HG02852 (cell line): ENCODE results near the gene FMOD.
A peak's percentile ranks its signal among the peaks of the same experiment; 100 is the strongest.

Experiments used
- ATAC-seq: cut with Tn5 transposase; IDR thresholded peaks from one replicate; pipeline ENCODE4 v1.9.1; 2021; ENCODE audit warnings: mild to moderate bottlenecking, moderate library complexity; ENCODE audit not compliant: unreplicated experiment

The FMOD gene

DNA sequence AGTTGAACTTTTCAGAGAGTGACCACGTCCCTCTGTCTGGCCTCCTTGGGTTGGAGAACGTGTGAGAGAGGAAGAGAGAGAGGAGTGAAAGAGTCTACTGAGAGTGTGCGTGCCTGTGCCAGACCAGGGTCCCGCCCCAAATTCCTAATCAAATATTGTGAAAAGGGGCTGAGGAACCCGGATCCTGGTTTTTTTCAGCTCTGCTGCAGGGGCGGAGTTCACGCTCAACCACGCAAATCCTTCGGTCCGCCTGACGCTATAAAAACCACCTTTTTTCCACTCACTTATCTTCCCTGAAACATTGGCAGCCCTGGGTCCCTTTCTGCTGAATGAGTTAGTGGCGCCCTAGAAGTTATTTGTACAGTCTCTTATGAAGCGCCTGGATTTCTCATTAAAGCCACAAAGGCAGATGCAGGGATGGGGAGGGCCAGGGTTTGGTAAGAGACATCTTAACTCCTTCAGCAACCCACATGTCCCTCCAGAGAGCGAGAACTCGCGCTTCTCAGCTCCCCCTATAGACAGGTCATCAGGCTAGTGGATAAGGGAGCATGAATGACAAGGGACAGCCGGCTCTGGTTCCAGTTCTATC lies at the start of gene FMOD:
Gene FMOD, minus strand, starts transcription at position 86 of the 589 bp plus-strand sequence. CDS start 2,852 bp downstream, outside the sequence.
- no peak for ATAC-seq

- ATAC-seq: no peak
Observed at GRCh38 chr1:203396595-203397194, 45.8 kb upstream of the FMOD start.

- no peak for ATAC-seq
Observed at GRCh38 chr1:203395751-203396150, 44.8 kb upstream of the FMOD start.

- ATAC-seq: no peak
Observed at GRCh38 chr1:203390298-203390697, 39.4 kb upstream of the FMOD start.

DNA sequence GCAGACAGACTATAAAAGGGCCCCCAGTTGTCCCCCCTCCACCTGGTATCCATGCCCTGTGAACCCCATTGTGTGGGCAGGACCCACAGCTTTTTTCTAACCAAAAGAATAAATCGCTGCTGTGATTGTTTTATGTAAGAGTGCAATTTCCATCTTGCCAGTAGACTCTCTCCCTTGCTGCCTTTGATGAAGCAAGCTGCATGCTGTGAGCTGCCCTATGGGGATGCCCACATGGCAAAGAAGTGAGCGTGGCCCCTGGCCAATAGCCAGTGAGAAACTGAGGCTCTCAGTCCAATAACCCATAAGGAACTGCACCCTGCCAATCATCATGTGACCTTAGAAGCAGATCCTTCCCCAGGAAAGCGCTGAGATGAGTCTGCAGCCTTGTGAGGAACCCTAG lies 37.8 kb upstream of the FMOD start:
- ATAC-seq: no peak

DNA sequence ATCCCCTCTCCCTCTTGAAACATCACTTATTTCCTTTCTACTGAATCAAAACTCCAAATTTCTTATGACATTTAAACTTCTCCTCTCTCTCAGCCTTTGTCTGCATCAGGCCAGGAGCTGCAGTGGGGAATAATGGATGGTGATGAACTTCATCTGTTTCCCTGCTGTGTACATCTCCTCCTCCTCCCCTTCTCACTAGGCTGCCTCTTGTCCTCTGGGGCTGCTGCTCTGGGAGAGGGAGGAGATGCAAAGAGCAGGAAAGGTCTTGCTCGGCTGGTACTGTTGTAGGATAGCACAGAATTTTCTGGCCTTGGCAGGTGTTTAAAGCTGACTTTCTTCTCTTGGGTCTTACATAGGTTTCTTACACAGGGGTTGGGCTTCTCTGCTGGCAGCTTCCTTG lies 31.1 kb upstream of the FMOD start:
- no peak for ATAC-seq

DNA sequence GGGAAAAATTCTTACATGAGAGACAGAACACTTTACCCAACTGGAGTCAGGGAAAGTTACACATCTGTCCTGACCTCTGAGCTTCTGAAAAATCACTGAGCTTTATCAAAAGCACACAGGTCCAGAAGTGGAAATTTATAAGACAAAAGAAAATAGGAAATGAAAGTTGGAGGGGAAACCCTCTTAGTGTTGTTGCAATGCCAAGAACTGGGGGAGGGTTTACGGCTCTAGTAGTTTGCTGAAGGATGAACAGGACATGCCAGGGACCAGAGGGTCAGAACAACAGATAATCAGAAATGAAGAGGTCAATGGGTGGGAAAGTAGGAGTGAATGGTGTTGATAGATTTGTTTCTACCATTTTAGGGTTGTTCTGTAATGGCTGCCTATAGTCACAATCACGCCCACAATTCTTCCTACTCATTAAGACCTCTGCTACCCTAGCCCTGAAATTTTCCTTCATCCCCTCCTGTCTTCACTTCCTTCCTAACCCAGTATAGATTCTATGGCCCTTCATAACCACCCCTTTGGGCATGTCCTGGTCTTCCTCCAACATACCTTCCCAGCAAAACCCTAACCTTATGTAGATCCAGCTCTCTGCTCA lies 30.3 kb upstream of the FMOD start:
- ATAC-seq: peak; percentile 64

- peak; percentile 57 for ATAC-seq
Observed at GRCh38 chr1:203380420-203381150, 29.7 kb upstream of the FMOD start.

- ATAC-seq: no peak
Observed at GRCh38 chr1:203379825-203380224, 28.9 kb upstream of the FMOD start.

DNA sequence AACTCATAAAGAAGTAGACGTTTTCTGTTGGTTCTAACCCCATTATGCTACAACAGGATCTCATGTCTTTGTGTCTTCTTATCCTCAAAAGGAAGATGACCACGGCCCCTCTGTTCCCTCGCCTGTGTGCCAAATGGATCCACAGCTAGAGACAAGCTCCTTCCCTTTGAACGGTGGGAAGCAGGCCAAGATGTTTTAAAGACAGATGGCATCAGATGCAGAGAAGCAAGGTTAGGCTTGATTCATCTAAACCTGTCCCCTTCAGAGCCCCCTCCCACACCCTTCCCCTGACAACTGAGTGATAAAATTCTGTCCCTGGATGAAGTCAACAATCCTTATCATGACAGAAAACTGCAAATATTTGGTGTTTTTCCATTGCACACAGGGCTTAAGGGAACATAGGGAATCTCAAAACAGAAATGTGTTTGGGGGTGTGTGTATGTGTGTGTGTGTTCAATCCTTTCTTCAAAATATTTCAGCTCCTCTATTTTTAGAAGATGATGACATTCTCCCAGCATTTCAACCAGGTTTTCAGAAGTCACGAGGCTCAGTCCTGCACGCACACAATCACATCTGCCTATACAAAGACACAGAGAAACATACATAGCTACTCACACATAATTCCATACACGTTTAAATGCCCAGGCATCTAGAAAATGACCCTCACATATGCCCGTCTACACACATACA lies 27.8 kb upstream of the FMOD start:
- ATAC-seq: no peak

DNA sequence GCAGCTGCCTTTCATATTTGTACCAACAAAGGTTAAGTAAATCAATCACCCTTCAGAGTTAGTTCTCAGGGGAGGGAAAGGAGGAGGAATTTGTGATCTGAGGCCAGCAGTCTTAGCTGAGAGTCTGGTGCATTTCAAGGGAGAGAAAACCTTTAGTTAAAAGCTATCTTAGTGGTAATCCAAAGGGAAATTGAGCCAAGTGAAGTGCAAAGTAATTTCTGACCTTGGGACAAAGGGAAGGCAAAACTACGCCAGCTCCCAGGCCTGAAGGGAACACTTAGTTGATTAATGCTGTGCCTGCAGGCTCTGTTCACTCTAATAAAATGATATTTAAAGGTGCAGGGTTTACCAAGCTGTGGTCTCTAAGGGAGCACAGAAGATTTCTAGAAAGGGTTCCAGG lies 23.1 kb upstream of the FMOD start:
- no peak for ATAC-seq

DNA sequence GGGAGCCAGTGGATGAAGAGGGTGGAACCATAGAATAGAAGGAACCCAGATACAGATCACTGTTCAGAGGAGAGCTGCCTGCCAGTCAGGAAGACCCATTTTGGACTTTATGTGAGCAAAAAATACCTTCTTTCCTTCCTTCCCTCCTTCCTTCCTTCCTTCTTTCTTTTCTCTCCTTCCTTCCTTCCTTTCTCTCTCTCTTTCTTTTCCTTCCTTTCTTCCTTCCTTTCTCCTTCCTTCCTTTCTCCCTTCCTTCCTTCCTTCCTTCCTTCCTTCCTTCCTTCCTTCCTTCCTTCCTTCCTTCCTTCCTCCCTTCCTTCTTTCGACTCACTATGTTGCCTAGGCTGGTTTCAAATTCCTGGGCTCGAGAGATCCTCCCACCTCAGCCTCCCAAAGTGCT lies 22.1 kb upstream of the FMOD start:
- ATAC-seq: no peak

- no peak for ATAC-seq
Observed at GRCh38 chr1:203371288-203371687, 20.4 kb upstream of the FMOD start.

DNA sequence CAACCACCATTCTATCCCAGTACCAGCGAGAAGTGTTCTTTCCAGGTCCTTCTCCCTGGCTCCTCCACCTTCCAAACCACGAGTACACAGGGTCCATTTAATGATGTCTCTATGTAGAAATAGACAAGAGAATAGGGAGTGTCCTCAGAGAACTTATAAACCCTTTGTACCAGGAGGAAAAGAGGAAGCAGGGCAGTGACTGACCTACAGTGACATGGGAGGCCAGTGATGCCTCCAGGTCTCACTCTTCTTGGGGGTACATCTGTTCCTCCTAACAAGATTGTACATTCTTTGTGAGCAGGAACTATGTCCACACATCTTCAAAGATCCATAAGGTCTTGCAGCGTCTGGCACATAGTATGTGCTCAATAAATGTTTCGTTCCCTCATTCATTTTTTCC lies 18.7 kb upstream of the FMOD start:
- no peak for ATAC-seq

- ATAC-seq: no peak
Observed at GRCh38 chr1:203368624-203369451, 17.9 kb upstream of the FMOD start.

- no peak for ATAC-seq
Observed at GRCh38 chr1:203367057-203367456, 16.1 kb upstream of the FMOD start.

DNA sequence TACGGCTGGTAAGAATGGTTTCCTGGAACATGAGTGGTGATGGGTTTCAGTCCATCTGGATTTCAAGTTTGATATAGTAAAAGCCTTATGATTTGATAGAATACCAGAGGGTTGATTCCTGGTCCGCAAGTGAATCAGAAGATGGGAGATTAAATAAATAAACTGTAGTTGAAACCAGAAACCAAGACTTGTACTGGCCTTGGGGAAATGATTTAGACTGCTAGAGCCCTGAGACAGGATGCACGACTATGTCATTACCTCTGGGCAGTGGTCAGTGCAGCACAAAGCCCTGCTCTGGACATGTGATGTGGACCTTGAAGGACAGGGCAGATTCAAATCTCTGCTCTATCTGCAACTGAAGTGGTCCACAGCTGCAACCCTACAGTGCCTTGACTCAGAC lies 15.6 kb upstream of the FMOD start:
- ATAC-seq: no peak

- ATAC-seq: no peak
Observed at GRCh38 chr1:203364806-203365205, 13.9 kb upstream of the FMOD start.

- no peak for ATAC-seq
Observed at GRCh38 chr1:203364094-203364801, 13.3 kb upstream of the FMOD start.

- no peak for ATAC-seq
Observed at GRCh38 chr1:203362720-203363025, 11.8 kb upstream of the FMOD start.
